ENCODE results near the gene TTR. TPM values are rescaled to one million over a fixed set of nuclear protein-coding genes. Genes with fewer than 3 reads are reported as not detected.

The TTR gene
- total and polyA plus RNA-seq, 2 donors (not counting 1 experiment from before 2014, with no cell fraction given), result not detected

DNA sequence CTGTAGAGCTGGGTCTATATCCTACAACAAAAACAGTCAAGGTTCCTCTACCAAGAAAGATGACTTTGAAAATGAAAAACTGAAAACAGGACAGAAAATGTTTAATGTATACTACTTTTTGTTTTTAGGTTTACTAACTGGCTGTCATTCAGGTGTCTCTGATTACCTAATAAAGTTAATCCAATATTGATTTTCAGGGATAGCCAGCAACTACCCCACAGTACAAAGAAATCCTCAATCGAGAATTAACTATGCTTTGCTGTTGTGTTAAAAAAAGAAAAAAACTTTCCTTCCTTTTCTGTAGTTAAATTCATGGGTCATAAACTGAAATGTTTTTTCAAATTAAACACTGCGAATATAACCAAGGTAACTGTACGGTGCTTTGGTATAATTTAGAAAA lies 45.8 kb downstream of the TTR start:
- Mint-ChIP-seq H3K27ac (no peak overlapping the region), H3K27me3 (peaks cover 4% of the 10 kb centered on the region), H3K4me3 (no peak overlapping the region), H3K9me3 (ENCODE audit: insufficient read depth) (peaks cover 2% of the 10 kb centered on the region), H3K4me1 (peaks cover 10% of the 10 kb centered on the region)
- Histone ChIP-seq H2AFZ (ENCODE audit: insufficient read depth, low read depth, low read length, poor library complexity, severe bottlenecking) (no peak overlapping the region), H3K79me2 (ENCODE audit: control insufficient read depth, insufficient read depth, low read length) (no peaks in the 10 kb centered on the region), H3K4me2 (replicated peaks; ENCODE audit: low read depth, low read length, poor library complexity, severe bottlenecking) (no peak overlapping the region), H3K4me3 (ENCODE audit: control extremely low read depth in 1 of 5, extremely low read depth in 1 of 5, insufficient read depth in 1 of 5, low read depth in 2 of 5, low read length in 4 of 5) (no peak overlapping the region), H3K27ac (ENCODE audit: low read length in 2 of 2) (no peak overlapping the region), H3K4me1 (ENCODE audit: control insufficient read depth in 2 of 2, insufficient read depth in 2 of 2, low read length in 2 of 2) (peaks cover 5 to 10% of the 10 kb centered on the region in 2 donors), H3K27me3 (replicated peaks in 1 of 4; ENCODE audit: control extremely low read depth in 1 of 4, control insufficient read depth in 3 of 4, insufficient read depth in 4 of 4, low read length in 3 of 4) (no peaks in the 10 kb centered on the region), H3K9me3 (ENCODE audit: control extremely low read depth in 1 of 3, control insufficient read depth in 2 of 3, insufficient read depth in 1 of 3, low read length in 2 of 3) (no peaks in the 10 kb centered on the region), H4K20me1 (ENCODE audit: control insufficient read depth, insufficient read depth, low read length, poor library complexity, severe bottlenecking) (no peaks in the 10 kb centered on the region), H3K36me3 (replicated peaks in 1 of 2; ENCODE audit: control extremely low read depth in 1 of 2, control insufficient read depth in 1 of 2, extremely low read depth in 1 of 2, insufficient read depth in 2 of 2, low read length in 1 of 2) (no peaks in the 10 kb centered on the region), H3K9ac (ENCODE audit: low read length) (no peak overlapping the region)
- ATAC-seq (ENCODE audit: low read depth), result no peak
- TF ChIP-seq EZH2 (IDR thresholded peaks at IDR 0.05; ENCODE audit: borderline replicate concordance, insufficient read depth, low read depth, low read length, poor library complexity, severe bottlenecking), result no peak
- TF ChIP-seq, protein P1, sequence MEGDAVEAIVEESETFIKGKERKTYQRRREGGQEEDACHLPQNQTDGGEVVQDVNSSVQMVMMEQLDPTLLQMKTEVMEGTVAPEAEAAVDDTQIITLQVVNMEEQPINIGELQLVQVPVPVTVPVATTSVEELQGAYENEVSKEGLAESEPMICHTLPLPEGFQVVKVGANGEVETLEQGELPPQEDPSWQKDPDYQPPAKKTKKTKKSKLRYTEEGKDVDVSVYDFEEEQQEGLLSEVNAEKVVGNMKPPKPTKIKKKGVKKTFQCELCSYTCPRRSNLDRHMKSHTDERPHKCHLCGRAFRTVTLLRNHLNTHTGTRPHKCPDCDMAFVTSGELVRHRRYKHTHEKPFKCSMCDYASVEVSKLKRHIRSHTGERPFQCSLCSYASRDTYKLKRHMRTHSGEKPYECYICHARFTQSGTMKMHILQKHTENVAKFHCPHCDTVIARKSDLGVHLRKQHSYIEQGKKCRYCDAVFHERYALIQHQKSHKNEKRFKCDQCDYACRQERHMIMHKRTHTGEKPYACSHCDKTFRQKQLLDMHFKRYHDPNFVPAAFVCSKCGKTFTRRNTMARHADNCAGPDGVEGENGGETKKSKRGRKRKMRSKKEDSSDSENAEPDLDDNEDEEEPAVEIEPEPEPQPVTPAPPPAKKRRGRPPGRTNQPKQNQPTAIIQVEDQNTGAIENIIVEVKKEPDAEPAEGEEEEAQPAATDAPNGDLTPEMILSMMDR (IDR thresholded peaks at IDR 0.05), result no peak
- DNase-seq, result no peak
- intact Hi-C loops (cut with micrococcal nuclease), result no loop called here
- no CpG with 5 or more reads among the region's 3 CpGs for WGBS (ENCODE audit: insufficient coverage)
- ChIA-PET CTCF (no interaction called here), POLR2A (no interaction called here)

DNA sequence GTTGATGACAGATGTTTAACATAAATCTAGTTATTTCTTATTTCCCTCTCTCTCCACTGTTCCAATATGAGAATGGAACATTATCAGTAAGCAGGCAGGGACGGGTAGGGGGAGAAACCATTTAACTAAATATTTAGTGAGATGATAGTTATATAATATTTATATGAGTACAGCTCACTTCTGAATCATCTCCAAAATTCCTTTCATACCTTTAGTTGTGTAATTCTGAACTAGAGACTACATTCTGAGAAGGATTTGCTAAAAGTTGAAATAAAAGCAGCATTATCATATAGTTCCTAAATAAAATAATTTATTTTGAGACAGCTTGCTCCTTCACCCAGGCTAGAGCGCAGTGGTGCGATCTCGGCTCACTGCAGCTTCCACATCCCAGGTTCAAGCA lies 51.3 kb downstream of the TTR start:
- WGBS (ENCODE audit: insufficient coverage), result 100% methylated on average over 1 of the region's 4 CpGs
- ChIA-PET POLR2A (no interaction called here), CTCF (no interaction called here)
- Histone ChIP-seq H3K9me3 (ENCODE audit: control extremely low read depth in 1 of 3, control insufficient read depth in 2 of 3, insufficient read depth in 1 of 3, low read length in 2 of 3) (no peaks in the 10 kb centered on the region), H3K9ac (ENCODE audit: low read length) (no peak overlapping the region), H4K20me1 (ENCODE audit: control insufficient read depth, insufficient read depth, low read length, poor library complexity, severe bottlenecking) (no peaks in the 10 kb centered on the region), H3K4me2 (replicated peaks; ENCODE audit: low read depth, low read length, poor library complexity, severe bottlenecking) (no peak overlapping the region), H3K27me3 (replicated peaks in 1 of 4; ENCODE audit: control extremely low read depth in 1 of 4, control insufficient read depth in 3 of 4, insufficient read depth in 4 of 4, low read length in 3 of 4) (no peaks in the 10 kb centered on the region), H3K79me2 (ENCODE audit: control insufficient read depth, insufficient read depth, low read length) (no peaks in the 10 kb centered on the region), H3K27ac (ENCODE audit: low read length in 2 of 2) (no peak overlapping the region), H3K36me3 (replicated peaks in 1 of 2; ENCODE audit: control extremely low read depth in 1 of 2, control insufficient read depth in 1 of 2, extremely low read depth in 1 of 2, insufficient read depth in 2 of 2, low read length in 1 of 2) (no peaks in the 10 kb centered on the region), H3K4me1 (ENCODE audit: control insufficient read depth in 2 of 2, insufficient read depth in 2 of 2, low read length in 2 of 2) (no peaks in the 10 kb centered on the region), H2AFZ (ENCODE audit: insufficient read depth, low read depth, low read length, poor library complexity, severe bottlenecking) (no peak overlapping the region), H3K4me3 (ENCODE audit: control extremely low read depth in 1 of 5, extremely low read depth in 1 of 5, insufficient read depth in 1 of 5, low read depth in 2 of 5, low read length in 4 of 5) (no peak overlapping the region)
- intact Hi-C loops (cut with micrococcal nuclease), result no loop called here
- Mint-ChIP-seq H3K27ac (no peak overlapping the region), H3K4me1 (no peaks in the 10 kb centered on the region), H3K4me3 (no peak overlapping the region), H3K27me3 (no peaks in the 10 kb centered on the region), H3K9me3 (ENCODE audit: insufficient read depth) (no peaks in the 10 kb centered on the region)
- DNase-seq (no peak), ATAC-seq (ENCODE audit: low read depth) (no peak)
- TF ChIP-seq, protein P1 (IDR thresholded peaks at IDR 0.05), result no peak
- no peak for TF ChIP-seq EZH2 (IDR thresholded peaks at IDR 0.05; ENCODE audit: borderline replicate concordance, insufficient read depth, low read depth, low read length, poor library complexity, severe bottlenecking)

Data from B cell (primary cell).